OCI-LY1 (cell line): Measurements from ENCODE around the gene PHKG2.

ENCODE experiments used
- H2AFZ ChIP-seq: fragments of 200-600 bp; sonication (generic), shearing (Covaris generic); 2 replicates; pipeline ENCODE4 v1.6.0; 2014; ENCODE audit warnings: antibody characterized with exemption, mild to moderate bottlenecking, low read length
- H3F3A ChIP-seq: fragments of 200-600 bp; sonication (generic), shearing (Covaris generic); 2 replicates; pipeline ENCODE4 v1.6.0; 2014; ENCODE audit warnings: mild to moderate bottlenecking, antibody characterized with exemption, low read length, moderate library complexity; ENCODE audit not compliant: insufficient read depth
- H3K27ac ChIP-seq: fragments of 200-600 bp; sonication (generic); 2 replicates; pipeline ENCODE4 v1.5.1; 2014; ENCODE audit warnings: low read length, mixed run types, mild to moderate bottlenecking, low read depth; ENCODE audit not compliant: poor library complexity, severe bottlenecking
- H3K27me3 ChIP-seq: fragments of 200-600 bp; sonication (generic); 2 replicates; pipeline ENCODE4 v1.6.0; 2014; ENCODE audit warnings: antibody characterized with exemption, mild to moderate bottlenecking, low read length, moderate library complexity; ENCODE audit not compliant: insufficient read depth
- H3K36me3 ChIP-seq: fragments of 200-600 bp; sonication (generic); 2 replicates; pipeline ENCODE4 v1.6.1; 2014; ENCODE audit warnings: mild to moderate bottlenecking, antibody characterized with exemption, low read length, moderate library complexity, mixed read lengths; ENCODE audit not compliant: insufficient read depth
- H3K4me1 ChIP-seq: fragments of 200-600 bp; sonication (generic); 2 replicates; pipeline ENCODE4 v1.5.1; 2014; ENCODE audit warnings: mild to moderate bottlenecking, low read length, moderate library complexity; ENCODE audit not compliant: insufficient read depth, severe bottlenecking
- H3K4me2 ChIP-seq: fragments of 200-600 bp; sonication (generic), shearing (Covaris generic); 2 replicates; pipeline ENCODE4 v1.6.1; 2014; ENCODE audit warnings: low read length
- H3K4me3 ChIP-seq: fragments of 200-600 bp; sonication (generic); 2 replicates; pipeline ENCODE4 v1.5.1; 2014; ENCODE audit warnings: low read length, low read depth, mild to moderate bottlenecking, mixed read lengths; ENCODE audit not compliant: poor library complexity, severe bottlenecking
- H3K79me2 ChIP-seq: fragments of 200-600 bp; shearing (Covaris generic); 2 replicates; pipeline ENCODE4 v1.6.1; 2016; ENCODE audit warnings: mixed run types, low read length, mixed read lengths; ENCODE audit not compliant: insufficient read depth
- H3K9ac ChIP-seq: fragments of 200-600 bp; sonication (generic), shearing (Covaris generic); 2 replicates; pipeline ENCODE4 v1.6.1; 2014; ENCODE audit warnings: mild to moderate bottlenecking, low read length, mixed read lengths
- H3K9me2 ChIP-seq: fragments of 200-600 bp; sonication (generic), shearing (Covaris generic); 2 replicates; pipeline ENCODE4 v1.6.1; 2014; ENCODE audit warnings: low read depth, mild to moderate bottlenecking, low read length, mixed read lengths
- H3K9me3 ChIP-seq: fragments of 200-600 bp; shearing (Covaris generic); 2 replicates; pipeline ENCODE4 v1.6.1; 2014; ENCODE audit warnings: low read length, mixed read lengths
- H4K20me1 ChIP-seq: fragments of 200-600 bp; sonication (generic), shearing (Covaris generic); 2 replicates; pipeline ENCODE4 v1.6.0; 2016; ENCODE audit warnings: mild to moderate bottlenecking, low read length; ENCODE audit not compliant: insufficient read depth
- CTCF ChIP-seq: fragments of 200-600 bp; sonication (generic), shearing (Covaris generic); IDR thresholded peaks from 2 replicates; pipeline ENCODE4 v1.5.1; 2017; ENCODE audit warnings: mild to moderate bottlenecking, antibody characterized with exemption, low read length, moderate library complexity, mixed read lengths
- EZH2 ChIP-seq: fragments of 200-600 bp; sonication (generic), shearing (Covaris generic); IDR thresholded peaks from 2 replicates; pipeline ENCODE4 v1.8.0; 2017; ENCODE audit warnings: borderline replicate concordance, mixed run types, mild to moderate bottlenecking, antibody characterized with exemption, low read length, moderate library complexity, mixed read lengths

The PHKG2 gene

DNA sequence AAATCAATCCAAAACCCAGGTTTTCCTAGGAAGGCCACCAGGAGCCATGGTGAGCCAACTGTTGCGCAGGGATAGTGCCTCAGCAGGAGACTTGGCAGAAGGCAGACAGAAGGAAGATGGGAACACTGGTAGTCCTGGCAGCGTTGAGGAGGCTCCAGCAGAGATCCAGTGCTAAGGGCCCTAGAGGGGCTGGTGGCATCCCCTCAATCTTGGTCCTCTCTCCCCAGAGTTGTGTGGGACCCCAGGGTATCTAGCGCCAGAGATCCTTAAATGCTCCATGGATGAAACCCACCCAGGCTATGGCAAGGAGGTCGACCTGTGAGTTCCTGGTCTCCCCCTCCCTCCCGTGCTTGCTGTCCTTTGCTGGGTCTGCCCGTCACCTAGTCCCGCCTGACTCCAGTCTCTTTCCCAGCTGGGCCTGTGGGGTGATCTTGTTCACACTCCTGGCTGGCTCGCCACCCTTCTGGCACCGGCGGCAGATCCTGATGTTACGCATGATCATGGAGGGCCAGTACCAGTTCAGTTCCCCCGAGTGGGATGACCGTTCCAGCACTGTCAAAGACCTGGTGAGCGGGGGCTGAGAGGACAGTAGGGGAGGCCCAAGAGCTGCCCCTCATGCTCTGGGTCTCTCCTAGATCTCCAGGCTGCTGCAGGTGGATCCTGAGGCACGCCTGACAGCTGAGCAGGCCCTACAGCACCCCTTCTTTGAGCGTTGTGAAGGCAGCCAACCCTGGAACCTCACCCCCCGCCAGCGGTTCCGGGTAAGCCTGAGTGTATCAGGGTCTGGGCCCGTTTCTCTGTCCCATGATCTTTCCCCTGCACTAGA, 7.9 kb downstream of the PHKG2 start:
- TF ChIP-seq EZH2 = no peak
- H3K27me3 ChIP-seq = no peaks in the 10 kb centered on the region

DNA sequence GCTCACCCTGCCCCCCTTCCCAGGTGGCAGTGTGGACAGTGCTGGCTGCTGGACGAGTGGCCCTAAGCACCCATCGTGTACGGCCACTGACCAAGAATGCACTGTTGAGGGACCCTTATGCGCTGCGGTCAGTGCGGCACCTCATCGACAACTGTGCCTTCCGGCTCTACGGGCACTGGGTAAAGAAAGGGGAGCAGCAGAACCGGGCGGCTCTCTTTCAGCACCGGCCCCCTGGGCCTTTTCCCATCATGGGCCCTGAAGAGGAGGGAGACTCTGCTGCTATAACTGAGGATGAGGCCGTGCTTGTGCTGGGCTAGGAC, 8.5 kb downstream of the PHKG2 start:
- Histone ChIP-seq H3K9ac (no peak overlapping the region), H3K4me1 (peaks cover 24% of the 10 kb centered on the region), H3K9me3 (no peaks in the 10 kb centered on the region), H3F3A (no peaks in the 10 kb centered on the region), H3K9me2 (no peaks in the 10 kb centered on the region), H3K79me2 (no peaks in the 10 kb centered on the region), H3K27me3 (no peaks in the 10 kb centered on the region), H2AFZ (no peak overlapping the region), H4K20me1 (no peaks in the 10 kb centered on the region), H3K27ac (no peak overlapping the region), H3K4me3 (no peak overlapping the region), H3K36me3 (peaks cover 64% of the 10 kb centered on the region), H3K4me2 (no peak overlapping the region)
- TF ChIP-seq CTCF = no peak
- TF ChIP-seq EZH2 = no peak

More for the DNA sequence above, 7.9 kb downstream of the PHKG2 start:
- Histone ChIP-seq H3K79me2 (no peaks in the 10 kb centered on the region), H3K9me3 (no peaks in the 10 kb centered on the region), H3K4me3 (no peak overlapping the region), H3K36me3 (peaks cover 68% of the 10 kb centered on the region), H3K4me2 (no peak overlapping the region), H3F3A (no peaks in the 10 kb centered on the region), H4K20me1 (no peaks in the 10 kb centered on the region), H3K9ac (no peak overlapping the region), H3K27ac (no peak overlapping the region), H3K4me1 (peaks cover 24% of the 10 kb centered on the region), H3K9me2 (no peaks in the 10 kb centered on the region), H2AFZ (no peak overlapping the region)

DNA sequence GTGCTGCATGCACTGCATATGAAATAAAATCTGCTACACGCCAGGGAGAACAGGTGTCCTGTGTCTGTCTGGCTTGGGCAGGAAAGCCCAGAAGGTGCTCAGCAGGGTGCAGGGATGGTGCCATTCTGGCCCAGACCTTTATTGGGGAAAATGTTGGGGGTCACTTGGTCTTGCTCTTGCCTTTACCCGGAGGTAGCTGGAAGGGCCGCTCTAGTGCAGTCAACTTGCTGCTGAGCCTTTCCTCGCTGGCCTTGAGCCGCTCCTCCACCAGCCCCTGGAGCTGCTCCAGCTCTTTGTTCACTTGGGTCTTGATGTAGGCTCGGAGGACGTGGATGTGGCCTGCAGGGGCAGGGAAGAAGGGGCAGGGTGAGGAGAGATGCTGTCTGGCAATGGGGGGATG, 9.1 kb downstream of the PHKG2 start:
- no peak overlapping the region for H3K4me2 ChIP-seq
- TF ChIP-seq CTCF = no peak
- TF ChIP-seq EZH2 = no peak

More for the DNA sequence above, 9.1 kb downstream of the PHKG2 start:
- Histone ChIP-seq H3K9ac (no peak overlapping the region), H3K36me3 (peaks cover 62% of the 10 kb centered on the region), H3K79me2 (no peaks in the 10 kb centered on the region), H3K9me2 (no peaks in the 10 kb centered on the region), H2AFZ (no peak overlapping the region), H3K27ac (no peak overlapping the region), H3K27me3 (no peaks in the 10 kb centered on the region), H3F3A (no peaks in the 10 kb centered on the region), H3K4me3 (no peak overlapping the region), H3K9me3 (no peaks in the 10 kb centered on the region), H4K20me1 (no peaks in the 10 kb centered on the region), H3K4me1 (peaks cover 24% of the 10 kb centered on the region)
